ENCODE measurements around the gene ATXN2. TPM values are rescaled to one million over a fixed set of nuclear protein-coding genes. Genes with fewer than 3 reads are reported as not detected.
A peak's percentile ranks its signal among the peaks of the same experiment; 100 is the strongest.

The ATXN2 gene
- total RNA-seq, 1 experiment from 2014 or later, result 20.7 TPM

- DNase-seq (ENCODE audit: low read depth), result no peak
Observed at GRCh38 chr12:111417784-111418593, 181.1 kb downstream of the ATXN2 start.

DNA sequence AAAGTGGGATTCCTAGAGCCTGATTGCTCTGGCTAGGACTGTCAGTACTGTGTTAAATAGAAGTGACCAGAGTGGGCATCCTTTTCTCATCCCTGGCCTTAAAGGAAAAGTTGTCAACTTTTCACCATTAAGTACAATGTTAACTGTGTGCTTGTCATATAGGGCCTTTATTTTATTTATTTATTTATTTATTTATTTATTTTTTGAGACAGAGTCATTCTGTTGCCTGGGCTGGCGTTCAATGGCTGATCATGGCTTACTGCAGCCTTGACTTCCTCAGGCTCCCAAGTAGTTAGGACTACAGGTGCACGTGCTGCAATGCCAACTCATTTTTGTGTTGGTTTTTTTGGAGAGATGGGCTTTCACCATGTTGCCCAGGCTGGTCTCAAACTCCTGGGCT, 181.8 kb downstream of the ATXN2 start:
- no peak for DNase-seq (ENCODE audit: low read depth)

DNA sequence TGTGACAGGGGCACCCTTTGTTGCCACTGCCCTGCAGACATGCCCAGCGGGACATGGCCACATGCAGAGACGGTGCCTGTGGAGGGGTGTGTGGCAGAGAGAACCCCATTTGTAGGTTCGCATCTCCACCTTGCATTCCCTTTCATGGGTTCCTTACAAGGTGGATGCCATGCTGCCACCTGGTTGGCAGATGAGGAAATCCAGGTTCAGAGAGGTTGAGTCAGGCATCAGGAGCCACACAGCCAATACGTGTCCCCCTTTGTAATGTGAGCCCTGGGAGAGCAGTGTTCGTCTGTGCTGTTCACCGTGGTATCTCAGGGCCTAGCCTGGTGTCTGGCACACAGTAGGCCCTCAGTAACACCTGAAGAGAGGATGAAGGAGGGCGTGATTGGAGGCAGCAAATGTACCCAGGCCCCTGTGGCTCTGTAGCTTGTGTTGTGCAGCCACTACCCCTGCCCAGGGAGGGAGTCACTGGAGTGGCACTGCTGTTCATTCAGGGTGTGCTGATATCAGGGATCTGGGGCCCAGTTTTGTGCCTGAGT, 184.3 kb downstream of the ATXN2 start:
- DNase-seq (ENCODE audit: low read depth), result no peak

DNA sequence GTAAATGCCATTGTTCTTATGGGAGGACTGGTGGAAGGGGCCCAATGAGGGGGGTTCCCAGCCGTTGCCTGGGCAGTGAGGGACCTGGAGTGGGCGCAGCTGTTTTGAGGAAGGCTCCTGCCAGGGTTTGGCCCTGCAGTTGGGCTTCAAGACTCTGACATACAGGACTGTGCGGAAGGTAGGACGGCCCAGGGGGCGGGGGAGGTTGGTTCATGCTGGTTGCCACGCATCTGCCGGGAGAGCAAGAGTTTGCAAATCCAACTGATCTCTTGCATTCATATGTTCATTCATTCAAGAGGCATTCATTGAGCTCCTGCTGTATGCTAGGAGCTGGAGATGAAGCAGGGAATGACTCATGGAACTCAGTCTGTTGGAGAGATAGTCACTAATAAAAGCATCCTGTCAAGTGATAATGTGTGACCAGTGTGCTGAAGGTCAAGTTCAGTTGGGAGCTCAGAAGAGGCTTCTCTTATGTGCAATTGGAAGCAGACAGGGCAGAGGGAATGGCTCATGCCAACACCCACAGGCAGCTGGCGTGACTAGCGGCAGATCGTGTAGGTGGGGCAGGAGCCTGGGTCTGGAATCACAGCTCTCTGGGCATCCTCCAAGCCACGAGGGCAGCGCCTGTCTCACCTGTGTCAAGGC, 185.6 kb downstream of the ATXN2 start:
- peak; percentile 90 for DNase-seq (ENCODE audit: low read depth)

DNA sequence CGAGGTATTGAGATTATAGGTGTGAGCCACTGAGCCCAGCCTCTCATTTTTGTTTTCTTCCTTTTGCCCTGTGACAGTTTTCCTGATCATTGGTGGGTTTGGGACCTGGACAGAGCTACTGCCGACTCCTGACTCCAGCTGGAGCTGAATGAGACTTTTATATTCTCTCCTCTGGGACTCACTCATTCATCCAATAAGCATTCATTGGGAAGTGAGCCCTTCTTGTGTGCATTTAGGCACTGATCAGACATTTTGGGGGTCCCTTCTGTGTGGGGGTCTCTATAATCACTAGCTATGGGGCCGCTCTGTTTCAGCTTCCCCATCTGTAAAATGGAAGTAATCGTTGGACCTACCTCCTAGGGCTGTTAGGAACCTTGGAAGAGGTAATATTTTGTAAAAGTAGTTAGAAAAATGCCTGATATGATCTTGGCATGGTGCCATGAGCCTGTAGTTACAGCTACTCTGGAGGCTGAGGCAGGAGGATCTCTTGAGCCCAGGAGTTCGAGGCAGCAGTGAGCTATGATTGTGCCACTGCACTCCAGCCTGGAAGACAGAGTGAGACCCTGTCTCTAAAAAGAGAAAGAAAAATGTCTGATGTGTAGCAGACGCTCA, 186.2 kb downstream of the ATXN2 start:
- no peak for DNase-seq (ENCODE audit: low read depth)

GRCh38 chr12:111412007-111412829, 186.9 kb downstream of the ATXN2 start:
- peak; percentile 46 for DNase-seq (ENCODE audit: low read depth)

DNA sequence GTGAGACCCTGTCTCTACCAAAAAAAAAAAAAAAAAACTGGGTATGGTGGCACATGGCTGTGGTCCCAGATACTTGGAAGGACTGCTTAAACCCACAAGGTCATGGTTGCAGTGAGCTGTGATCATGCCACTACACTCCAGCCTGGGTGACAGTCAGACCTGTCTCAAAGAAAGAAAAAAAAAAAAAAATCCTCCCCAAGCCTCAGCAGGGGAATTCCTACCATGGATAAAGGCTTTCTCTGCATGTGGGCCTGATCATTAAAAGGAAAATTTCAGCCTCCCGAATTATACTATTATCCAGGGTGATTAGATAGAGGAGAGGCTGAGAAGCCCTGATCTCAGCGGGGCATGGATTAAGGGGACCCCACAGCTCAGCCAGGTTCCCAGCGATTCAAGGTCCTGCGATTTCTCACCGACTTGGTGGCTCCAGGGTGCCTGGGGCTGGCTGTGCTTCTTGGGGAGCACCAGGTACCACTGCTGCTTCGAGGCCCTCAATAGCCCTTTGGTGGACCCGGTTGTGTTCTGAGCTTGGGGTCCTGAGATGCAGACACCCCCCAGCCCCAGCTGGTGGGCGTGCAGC, 187.8 kb downstream of the ATXN2 start:
- peak; percentile 36 for DNase-seq (ENCODE audit: low read depth)

DNA sequence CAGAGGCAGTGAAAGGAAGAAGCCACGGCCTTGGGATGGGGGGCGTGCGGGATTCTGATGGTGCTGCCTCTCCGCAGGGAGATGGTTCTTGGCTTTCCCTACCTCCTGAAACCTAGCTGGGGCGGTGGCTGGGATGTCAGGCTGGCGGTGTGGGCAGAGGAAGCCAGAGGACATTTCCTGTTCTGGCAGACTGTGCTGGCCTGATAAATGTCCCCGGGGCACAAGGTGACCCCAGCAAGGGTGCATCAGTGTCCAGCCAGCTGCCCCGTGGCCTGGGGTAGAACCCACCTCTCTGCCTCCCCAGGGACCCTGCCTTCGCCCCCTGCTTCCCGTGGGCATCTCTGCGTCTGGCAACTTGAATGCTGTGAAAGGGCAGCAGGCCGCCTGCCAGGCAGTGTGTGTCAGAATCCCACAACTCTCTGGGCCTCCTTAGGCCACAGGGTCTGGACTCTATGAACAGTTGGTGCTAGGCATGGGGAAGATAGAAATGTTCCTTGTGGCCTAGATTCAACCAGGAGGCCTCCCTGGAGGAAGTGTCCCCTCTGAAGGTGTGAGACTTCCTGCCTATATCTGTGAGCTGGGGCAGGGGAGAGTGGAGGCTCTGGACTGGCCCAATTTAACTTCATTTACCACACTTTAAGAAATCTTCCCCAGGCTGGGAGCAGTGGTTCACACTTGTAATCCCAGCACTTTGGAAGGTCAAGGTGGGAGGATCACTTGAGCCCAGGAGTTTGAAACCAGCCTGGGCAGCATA, 188.5 kb downstream of the ATXN2 start:
- DNase-seq (ENCODE audit: low read depth), result peak; percentile 78

DNA sequence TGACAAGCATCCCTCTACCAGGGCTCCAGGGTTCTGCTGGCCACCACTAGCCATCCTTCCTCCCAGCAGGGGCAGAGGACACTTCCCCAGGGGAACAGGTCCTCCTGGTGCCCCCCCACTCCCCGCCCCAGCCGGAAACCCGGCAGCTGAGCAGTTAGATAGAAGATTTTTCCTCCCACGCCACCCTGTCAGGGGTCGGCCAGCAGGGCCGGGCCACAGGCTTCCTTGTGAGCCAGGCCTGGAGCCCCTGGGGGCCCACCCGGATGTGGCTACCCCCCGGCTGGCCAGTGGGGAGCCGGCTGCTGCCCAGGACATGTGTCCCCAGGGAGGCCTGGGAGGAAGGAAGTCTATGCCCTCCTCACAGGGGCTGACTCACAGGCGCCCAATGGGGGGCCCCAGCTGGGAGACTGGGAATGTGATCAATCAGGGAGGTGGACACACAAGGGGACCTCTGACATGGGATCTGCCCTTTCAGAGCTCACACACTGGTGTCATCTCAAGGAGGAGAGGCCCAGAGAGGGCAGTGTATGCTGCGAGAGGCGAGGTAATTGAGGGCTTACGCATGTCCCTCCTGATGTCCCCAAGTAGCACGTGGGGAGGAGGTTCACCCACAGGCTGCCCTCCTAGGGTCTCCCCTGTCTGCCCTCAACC, 189.2 kb downstream of the ATXN2 start:
- peak; percentile 91 for DNase-seq (ENCODE audit: low read depth)

- DNase-seq (ENCODE audit: low read depth), result peak; percentile 86
Observed at GRCh38 chr12:111409403-111409779, 189.7 kb downstream of the ATXN2 start.

DNA sequence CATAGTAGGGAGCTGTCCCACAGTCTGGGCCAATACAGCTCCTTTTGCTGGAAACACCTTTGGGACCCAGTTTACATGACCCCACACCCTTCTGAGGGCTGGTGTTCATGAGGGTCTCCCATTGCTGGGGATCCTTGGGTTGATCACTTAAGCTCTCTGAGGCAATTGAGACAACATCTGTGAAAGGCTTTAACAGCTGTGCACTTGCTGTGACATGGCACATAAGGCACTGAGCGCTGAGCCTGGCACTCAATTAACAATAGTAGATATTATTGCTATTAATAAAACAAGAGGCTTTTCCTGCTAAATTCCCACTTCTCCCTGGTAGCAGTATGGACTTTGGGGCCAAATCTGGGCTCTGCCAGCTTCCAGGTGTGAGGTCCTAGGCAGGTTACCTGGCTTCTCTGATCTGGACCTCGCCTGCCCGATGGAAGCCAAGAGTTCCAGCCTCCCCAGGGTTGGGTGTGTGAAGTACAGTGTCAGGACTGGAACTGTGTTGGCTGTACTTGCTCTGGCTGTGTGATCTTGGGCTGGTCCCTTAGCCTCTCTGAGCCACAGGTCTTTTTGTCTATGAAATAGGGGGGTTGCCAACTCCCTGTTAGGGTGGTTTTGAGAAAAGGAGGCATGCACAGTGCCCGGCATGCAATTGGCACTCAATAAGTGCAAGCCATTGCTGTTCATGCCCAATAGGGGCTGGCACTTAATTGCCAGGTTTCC, 190.3 kb downstream of the ATXN2 start:
- no peak for DNase-seq (ENCODE audit: low read depth)

DNA sequence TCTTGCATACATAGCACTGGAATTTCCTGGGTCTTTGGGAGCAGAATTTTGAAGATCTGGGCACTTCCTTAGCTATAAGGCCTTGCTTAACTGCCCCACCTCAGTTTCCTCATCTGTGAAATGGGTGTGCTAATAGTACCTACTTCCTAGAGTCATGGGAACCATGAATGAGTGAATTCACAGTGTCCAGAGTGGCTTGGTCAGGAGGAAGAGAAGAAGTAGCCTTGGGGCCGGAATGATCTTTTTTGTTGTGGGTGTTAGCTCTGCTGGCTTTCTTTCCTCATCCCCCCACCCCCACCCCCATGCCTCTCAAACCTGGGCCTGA, 191.0 kb downstream of the ATXN2 start:
- no peak for DNase-seq (ENCODE audit: low read depth)

- DNase-seq (ENCODE audit: low read depth), result no peak
Observed at GRCh38 chr12:111407377-111408115, 191.6 kb downstream of the ATXN2 start.

- DNase-seq (ENCODE audit: low read depth), result no peak
Observed at GRCh38 chr12:111406474-111407376, 192.4 kb downstream of the ATXN2 start.

DNA sequence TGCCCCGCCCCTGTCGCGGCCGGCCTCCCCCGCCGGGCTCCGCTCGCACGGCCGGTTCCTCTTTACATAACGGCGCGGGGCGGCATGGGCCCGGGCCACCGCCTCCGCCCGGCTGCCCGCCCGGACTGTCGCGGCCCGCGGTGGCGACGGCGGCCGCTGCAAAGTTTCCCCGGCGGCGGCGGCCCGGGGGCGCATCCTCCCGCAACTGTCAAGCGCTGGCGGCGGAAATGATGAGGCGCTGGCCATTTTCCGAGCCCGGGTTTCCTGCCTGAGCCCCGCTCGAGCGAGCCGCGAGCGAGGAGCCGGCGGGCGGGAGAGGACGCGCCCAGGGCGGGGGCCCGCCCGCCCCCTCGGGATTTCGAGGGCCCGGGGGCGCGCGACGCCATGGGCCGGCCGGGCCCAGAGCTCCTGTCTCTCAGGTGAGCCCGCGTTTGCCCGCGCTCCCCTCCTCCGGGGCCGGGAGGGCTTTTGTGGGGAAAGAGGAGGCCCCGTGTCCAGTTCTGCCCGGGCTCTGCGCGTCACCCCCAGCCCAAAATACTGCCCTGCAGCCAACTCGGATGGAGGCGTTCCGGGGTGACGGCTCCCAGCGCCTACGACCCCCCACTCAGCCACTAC, 193.1 kb downstream of the ATXN2 start, which contains the start of gene SH2B3:
SH2B3 (plus strand) TSS at position 65 of the 615 bp plus-strand sequence. CDS start 12,223 bp downstream, outside the sequence.
- DNase-seq (ENCODE audit: low read depth), result peak; percentile 60

GRCh38 chr12:111405149-111405858, 193.8 kb downstream of the ATXN2 start:
- peak; percentile 88 for DNase-seq (ENCODE audit: low read depth)

Measured in M059J (cell line).